Muscle layer of colon (tissue), 2 donors: Measurements from ENCODE around the gene FHOD1.

Experiments
- H3K27ac ChIP-seq: one replicate; pipeline ENCODE4 v1.7.0; 2013; ENCODE audit warnings: low read depth, mild to moderate bottlenecking, low read length, moderate library complexity
- H3K27me3 ChIP-seq, 2 donors: one replicate each; pipeline ENCODE4 v1.7.0; 2013; ENCODE audit warnings: low read length in 2 of 2, mild to moderate bottlenecking in 2 of 2; ENCODE audit not compliant: insufficient read depth in 2 of 2, control insufficient read depth in 1 of 2
- H3K36me3 ChIP-seq: one replicate; pipeline ENCODE4 v1.7.0; 2013; ENCODE audit warnings: mild to moderate bottlenecking, low read length; ENCODE audit not compliant: insufficient read depth
- H3K4me1 ChIP-seq: one replicate; pipeline ENCODE4 v1.7.0; 2013; ENCODE audit warnings: mild to moderate bottlenecking, low read length; ENCODE audit not compliant: insufficient read depth
- H3K4me3 ChIP-seq, 2 donors: one replicate each; pipeline ENCODE4 v1.7.0; 2013; ENCODE audit warnings: low read length in 2 of 2, low read depth in 1 of 2, mild to moderate bottlenecking in 1 of 2, moderate library complexity in 1 of 2
- H3K9ac ChIP-seq: one replicate; pipeline ENCODE4 v1.7.0; 2013; ENCODE audit warnings: low read length
- H3K9me3 ChIP-seq: one replicate; pipeline ENCODE4 v1.7.0; 2013; ENCODE audit warnings: mild to moderate bottlenecking, low read length
- donor health status: abdominal sarcoma.
- donor health status: Adenocarcinoma of cecum.

Gene FHOD1

GRCh38 chr16:67206838-67207248 lies 40.4 kb downstream of the FHOD1 start:
- H3K36me3 ChIP-seq: no peaks in the 10 kb centered on the region

DNA sequence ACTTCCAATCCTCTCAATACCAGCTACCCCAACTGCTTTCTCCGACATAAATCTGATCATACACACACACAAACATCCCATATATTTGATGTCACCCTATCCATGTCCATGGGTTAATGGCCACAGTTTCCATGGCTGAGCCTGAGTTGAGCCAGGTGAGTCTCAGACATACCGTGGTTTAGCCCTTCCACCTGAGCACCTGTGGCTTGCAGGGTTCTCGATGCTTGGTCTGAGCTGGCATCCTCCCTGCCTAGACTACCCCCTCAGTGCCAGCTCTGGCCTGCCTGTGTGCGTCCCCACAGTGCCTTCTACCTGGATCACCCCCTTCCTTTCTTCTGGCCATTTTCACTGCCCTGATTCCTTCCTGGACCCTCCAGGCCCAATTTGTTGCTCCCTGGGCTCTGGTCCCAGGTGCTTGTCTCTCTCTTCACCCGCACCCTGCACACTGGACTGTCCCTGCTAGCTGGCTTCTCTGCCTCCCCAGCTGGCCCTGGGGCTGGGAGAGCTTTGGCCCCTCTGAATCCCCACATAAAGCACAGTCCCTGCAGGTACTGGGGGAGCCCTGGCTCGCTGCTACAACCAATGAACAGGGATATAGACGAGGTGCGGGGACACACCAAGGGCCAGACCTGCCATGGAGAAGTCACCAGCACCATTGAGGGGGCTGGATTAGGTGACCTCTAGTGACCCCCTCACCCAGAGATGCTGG lies 41.0 kb downstream of the FHOD1 start:
- Histone ChIP-seq H3K4me3 (no peak overlapping the region), H3K27me3 (no peaks in the 10 kb centered on the region), H3K9ac (no peak overlapping the region), H3K9me3 (no peaks in the 10 kb centered on the region), H3K36me3 (no peaks in the 10 kb centered on the region), H3K27ac (no peak overlapping the region), H3K4me1 (no peaks in the 10 kb centered on the region)

More at GRCh38 chr16:67206838-67207248, 40.4 kb downstream of the FHOD1 start:
- Histone ChIP-seq H3K27ac (no peak overlapping the region), H3K27me3 (no peaks in the 10 kb centered on the region), H3K9ac (no peak overlapping the region), H3K4me3 (no peak overlapping the region), H3K4me1 (no peaks in the 10 kb centered on the region), H3K9me3 (no peaks in the 10 kb centered on the region)

- Histone ChIP-seq H3K9ac (no peak overlapping the region), H3K27me3 (no peaks in the 10 kb centered on the region), H3K27ac (no peak overlapping the region), H3K9me3 (no peaks in the 10 kb centered on the region), H3K4me3 (no peak overlapping the region), H3K4me1 (no peaks in the 10 kb centered on the region), H3K36me3 (no peaks in the 10 kb centered on the region)
Measured at GRCh38 chr16:67204076-67204475, 43.2 kb downstream of the FHOD1 start.

GRCh38 chr16:67202956-67203493 lies 44.3 kb downstream of the FHOD1 start:
- H3K9ac ChIP-seq: no peak overlapping the region
- H3K27ac ChIP-seq: no peak overlapping the region
- no peaks in the 10 kb centered on the region for H3K9me3 ChIP-seq
- no peaks in the 10 kb centered on the region for H3K4me1 ChIP-seq
- peaks cover 3% of the 10 kb centered on the region for H3K36me3 ChIP-seq
- H3K27me3 ChIP-seq: no peaks in the 10 kb centered on the region
- H3K4me3 ChIP-seq: no peak overlapping the region

GRCh38 chr16:67202426-67202825 lies 44.9 kb downstream of the FHOD1 start:
- Histone ChIP-seq H3K4me1 (no peaks in the 10 kb centered on the region), H3K27me3 (no peaks in the 10 kb centered on the region), H3K36me3 (peaks cover 9% of the 10 kb centered on the region), H3K4me3 (no peak overlapping the region), H3K27ac (no peak overlapping the region), H3K9me3 (no peaks in the 10 kb centered on the region), H3K9ac (no peak overlapping the region)

GRCh38 chr16:67201411-67202345 lies 45.6 kb downstream of the FHOD1 start:
- no peaks in the 10 kb centered on the region for H3K4me1 ChIP-seq
- H3K36me3 ChIP-seq: peaks cover 17% of the 10 kb centered on the region
- no peaks in the 10 kb centered on the region for H3K27me3 ChIP-seq
- no peak overlapping the region for H3K27ac ChIP-seq
- no peak overlapping the region for H3K4me3 ChIP-seq
- H3K9ac ChIP-seq: no peak overlapping the region
- no peaks in the 10 kb centered on the region for H3K9me3 ChIP-seq

DNA sequence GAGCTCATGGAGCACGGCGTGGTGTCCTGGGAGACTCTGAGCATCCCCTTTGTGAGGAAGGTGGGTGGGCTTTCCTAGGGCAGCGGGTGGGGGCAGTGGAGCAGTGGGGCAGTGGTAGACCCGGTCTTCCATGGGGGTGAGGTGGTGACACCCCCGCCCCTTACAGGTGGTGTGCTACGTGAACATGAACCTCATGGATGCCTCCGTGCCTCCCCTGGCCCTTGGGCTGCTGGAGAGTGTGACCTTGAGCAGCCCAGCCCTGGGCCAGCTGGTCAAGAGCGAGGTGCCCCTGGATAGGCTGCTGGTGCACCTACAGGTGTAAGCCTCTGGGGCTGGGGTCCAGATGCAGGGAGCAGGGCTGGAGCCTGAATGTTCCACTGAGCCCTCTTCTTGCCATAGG lies 46.8 kb downstream of the FHOD1 start:
- H3K36me3 ChIP-seq: peaks cover 29% of the 10 kb centered on the region
- H3K9me3 ChIP-seq: no peaks in the 10 kb centered on the region
- H3K27me3 ChIP-seq: no peaks in the 10 kb centered on the region
- no peak overlapping the region for H3K9ac ChIP-seq
- no peaks in the 10 kb centered on the region for H3K4me1 ChIP-seq
- no peak overlapping the region for H3K27ac ChIP-seq
- H3K4me3 ChIP-seq: no peak overlapping the region

- Histone ChIP-seq H3K27me3 (no peaks in the 10 kb centered on the region), H3K4me3 (no peak overlapping the region), H3K36me3 (peaks cover 36% of the 10 kb centered on the region), H3K27ac (no peak overlapping the region), H3K9ac (no peak overlapping the region), H3K4me1 (no peaks in the 10 kb centered on the region), H3K9me3 (no peaks in the 10 kb centered on the region)
Measured at GRCh38 chr16:67199808-67200198, 47.5 kb downstream of the FHOD1 start.

- Histone ChIP-seq H3K9ac (no peak within 1 kb of the TSS), H3K9me3 (no peaks in the 10 kb centered on the region), H3K27me3 (no peaks in the 10 kb centered on the region), H3K36me3 (peaks cover 42% of the 10 kb centered on the region), H3K4me1 (no peaks in the 10 kb centered on the region), H3K4me3 (no peak within 1 kb of the TSS), H3K27ac (no peak within 1 kb of the TSS)
Measured at GRCh38 chr16:67199011-67199807, 48.1 kb downstream of the FHOD1 start, which contains the start of gene ELMO3. Gene ELMO3 (plus strand): TSS chr16:67199131. CDS start chr16:67199327, 196 bp downstream.

DNA sequence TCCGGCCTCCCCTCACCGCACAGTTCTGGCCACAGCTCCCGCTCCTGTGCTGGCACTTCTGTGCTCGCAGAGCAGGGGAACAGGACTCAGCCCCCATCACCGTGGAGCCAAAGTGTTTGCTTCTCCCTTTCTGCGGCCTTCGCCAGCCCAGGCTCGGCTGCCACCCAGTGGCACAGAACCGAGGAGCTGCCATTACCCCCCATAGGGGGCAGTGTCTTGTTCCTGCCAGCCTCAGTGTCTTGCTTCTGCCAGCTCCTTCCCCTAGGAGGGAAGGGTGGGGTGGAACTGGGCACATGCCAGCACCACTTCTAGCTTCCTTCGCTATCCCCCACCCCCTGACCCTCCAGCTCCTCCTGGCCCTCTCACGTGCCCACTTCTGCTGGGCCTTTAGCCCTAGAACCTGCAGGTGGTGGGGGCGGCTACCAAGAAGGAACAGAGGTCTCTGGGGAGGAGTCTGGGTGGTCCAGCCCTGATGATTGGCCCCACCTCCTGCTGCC lies 49.0 kb downstream of the FHOD1 start:
- Histone ChIP-seq H3K36me3 (peaks cover 49% of the 10 kb centered on the region), H3K9me3 (no peaks in the 10 kb centered on the region), H3K27me3 (no peaks in the 10 kb centered on the region), H3K4me3 (no peak overlapping the region), H3K9ac (no peak overlapping the region), H3K4me1 (peaks cover 9% of the 10 kb centered on the region), H3K27ac (no peak overlapping the region)

DNA sequence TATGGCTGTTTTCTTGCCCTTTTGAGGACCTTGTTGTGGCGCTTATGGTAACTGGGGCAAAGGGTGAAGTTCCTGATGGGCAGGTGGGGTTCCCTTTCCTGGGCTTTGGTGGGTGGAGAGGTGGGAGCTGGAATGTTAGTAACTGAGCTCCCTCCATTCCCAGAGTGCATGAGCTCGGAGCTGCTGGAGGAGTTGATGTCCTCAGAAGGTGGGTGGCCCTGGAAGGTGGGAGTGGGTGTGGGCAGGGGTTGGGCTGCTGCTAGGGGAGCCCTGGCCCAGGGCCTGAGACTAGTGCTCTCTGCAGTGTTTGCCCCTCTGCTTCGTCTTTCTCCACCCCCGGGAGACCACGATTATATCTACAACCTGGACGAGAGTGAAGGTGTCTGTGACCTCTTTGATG lies 49.6 kb downstream of the FHOD1 start:
- Histone ChIP-seq H3K27me3 (no peaks in the 10 kb centered on the region), H3K9ac (no peak overlapping the region), H3K27ac (no peak overlapping the region), H3K4me3 (no peak overlapping the region), H3K9me3 (no peaks in the 10 kb centered on the region), H3K36me3 (peaks cover 49% of the 10 kb centered on the region), H3K4me1 (peaks cover 15% of the 10 kb centered on the region)
